Measurements from ENCODE around the gene XYLT1. TPM values are rescaled to one million over a fixed set of nuclear protein-coding genes. Genes with fewer than 3 reads are reported as not detected.

XYLT1 gene
- total and polyA plus RNA-seq, 2 of the 8 experiments (the other 6 are each of a cell fraction or from before 2014, with no cell fraction given), result 6.6 to 25.4 TPM

DNA sequence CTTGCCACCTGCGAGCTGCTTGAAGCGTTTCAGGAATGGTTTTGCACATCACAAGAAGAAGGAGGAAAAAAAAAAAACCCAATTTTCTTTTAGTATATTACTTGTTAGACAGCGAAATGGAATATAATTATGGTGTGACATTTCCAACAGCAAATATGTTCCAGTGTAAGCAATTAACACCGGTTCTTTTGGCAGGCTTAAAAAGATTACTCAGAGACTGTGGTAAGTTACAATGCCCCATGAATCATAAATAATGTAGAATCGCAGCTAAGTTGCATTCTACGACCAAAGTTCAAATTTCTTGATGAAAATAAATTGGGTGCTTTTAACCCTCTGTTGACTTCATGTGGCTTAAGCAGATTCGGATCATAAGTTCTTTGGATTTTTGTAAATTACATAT is 245.2 kb downstream of the XYLT1 start (continued):
- TF ChIP-seq, protein P1, sequence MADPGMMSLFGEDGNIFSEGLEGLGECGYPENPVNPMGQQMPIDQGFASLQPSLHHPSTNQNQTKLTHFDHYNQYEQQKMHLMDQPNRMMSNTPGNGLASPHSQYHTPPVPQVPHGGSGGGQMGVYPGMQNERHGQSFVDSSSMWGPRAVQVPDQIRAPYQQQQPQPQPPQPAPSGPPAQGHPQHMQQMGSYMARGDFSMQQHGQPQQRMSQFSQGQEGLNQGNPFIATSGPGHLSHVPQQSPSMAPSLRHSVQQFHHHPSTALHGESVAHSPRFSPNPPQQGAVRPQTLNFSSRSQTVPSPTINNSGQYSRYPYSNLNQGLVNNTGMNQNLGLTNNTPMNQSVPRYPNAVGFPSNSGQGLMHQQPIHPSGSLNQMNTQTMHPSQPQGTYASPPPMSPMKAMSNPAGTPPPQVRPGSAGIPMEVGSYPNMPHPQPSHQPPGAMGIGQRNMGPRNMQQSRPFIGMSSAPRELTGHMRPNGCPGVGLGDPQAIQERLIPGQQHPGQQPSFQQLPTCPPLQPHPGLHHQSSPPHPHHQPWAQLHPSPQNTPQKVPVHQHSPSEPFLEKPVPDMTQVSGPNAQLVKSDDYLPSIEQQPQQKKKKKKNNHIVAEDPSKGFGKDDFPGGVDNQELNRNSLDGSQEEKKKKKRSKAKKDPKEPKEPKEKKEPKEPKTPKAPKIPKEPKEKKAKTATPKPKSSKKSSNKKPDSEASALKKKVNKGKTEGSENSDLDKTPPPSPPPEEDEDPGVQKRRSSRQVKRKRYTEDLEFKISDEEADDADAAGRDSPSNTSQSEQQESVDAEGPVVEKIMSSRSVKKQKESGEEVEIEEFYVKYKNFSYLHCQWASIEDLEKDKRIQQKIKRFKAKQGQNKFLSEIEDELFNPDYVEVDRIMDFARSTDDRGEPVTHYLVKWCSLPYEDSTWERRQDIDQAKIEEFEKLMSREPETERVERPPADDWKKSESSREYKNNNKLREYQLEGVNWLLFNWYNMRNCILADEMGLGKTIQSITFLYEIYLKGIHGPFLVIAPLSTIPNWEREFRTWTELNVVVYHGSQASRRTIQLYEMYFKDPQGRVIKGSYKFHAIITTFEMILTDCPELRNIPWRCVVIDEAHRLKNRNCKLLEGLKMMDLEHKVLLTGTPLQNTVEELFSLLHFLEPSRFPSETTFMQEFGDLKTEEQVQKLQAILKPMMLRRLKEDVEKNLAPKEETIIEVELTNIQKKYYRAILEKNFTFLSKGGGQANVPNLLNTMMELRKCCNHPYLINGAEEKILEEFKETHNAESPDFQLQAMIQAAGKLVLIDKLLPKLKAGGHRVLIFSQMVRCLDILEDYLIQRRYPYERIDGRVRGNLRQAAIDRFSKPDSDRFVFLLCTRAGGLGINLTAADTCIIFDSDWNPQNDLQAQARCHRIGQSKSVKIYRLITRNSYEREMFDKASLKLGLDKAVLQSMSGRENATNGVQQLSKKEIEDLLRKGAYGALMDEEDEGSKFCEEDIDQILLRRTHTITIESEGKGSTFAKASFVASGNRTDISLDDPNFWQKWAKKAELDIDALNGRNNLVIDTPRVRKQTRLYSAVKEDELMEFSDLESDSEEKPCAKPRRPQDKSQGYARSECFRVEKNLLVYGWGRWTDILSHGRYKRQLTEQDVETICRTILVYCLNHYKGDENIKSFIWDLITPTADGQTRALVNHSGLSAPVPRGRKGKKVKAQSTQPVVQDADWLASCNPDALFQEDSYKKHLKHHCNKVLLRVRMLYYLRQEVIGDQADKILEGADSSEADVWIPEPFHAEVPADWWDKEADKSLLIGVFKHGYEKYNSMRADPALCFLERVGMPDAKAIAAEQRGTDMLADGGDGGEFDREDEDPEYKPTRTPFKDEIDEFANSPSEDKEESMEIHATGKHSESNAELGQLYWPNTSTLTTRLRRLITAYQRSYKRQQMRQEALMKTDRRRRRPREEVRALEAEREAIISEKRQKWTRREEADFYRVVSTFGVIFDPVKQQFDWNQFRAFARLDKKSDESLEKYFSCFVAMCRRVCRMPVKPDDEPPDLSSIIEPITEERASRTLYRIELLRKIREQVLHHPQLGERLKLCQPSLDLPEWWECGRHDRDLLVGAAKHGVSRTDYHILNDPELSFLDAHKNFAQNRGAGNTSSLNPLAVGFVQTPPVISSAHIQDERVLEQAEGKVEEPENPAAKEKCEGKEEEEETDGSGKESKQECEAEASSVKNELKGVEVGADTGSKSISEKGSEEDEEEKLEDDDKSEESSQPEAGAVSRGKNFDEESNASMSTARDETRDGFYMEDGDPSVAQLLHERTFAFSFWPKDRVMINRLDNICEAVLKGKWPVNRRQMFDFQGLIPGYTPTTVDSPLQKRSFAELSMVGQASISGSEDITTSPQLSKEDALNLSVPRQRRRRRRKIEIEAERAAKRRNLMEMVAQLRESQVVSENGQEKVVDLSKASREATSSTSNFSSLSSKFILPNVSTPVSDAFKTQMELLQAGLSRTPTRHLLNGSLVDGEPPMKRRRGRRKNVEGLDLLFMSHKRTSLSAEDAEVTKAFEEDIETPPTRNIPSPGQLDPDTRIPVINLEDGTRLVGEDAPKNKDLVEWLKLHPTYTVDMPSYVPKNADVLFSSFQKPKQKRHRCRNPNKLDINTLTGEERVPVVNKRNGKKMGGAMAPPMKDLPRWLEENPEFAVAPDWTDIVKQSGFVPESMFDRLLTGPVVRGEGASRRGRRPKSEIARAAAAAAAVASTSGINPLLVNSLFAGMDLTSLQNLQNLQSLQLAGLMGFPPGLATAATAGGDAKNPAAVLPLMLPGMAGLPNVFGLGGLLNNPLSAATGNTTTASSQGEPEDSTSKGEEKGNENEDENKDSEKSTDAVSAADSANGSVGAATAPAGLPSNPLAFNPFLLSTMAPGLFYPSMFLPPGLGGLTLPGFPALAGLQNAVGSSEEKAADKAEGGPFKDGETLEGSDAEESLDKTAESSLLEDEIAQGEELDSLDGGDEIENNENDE (IDR thresholded peaks at IDR 0.05; ENCODE audit: insufficient replicate concordance, low read length), result no peak
- TF ChIP-seq TAF1 (IDR thresholded peaks at IDR 0.05; ENCODE audit: low read depth, low read length), result no peak
- TF ChIP-seq RBBP5 (IDR thresholded peaks at IDR 0.05; ENCODE audit: borderline replicate concordance, low read depth, low read length), result no peak
- no peak for TF ChIP-seq POLR2AphosphoS5 (IDR thresholded peaks at IDR 0.05; ENCODE audit: low read depth, low read length)

Data from H1 (cell line).